H9 (cell line): ENCODE results near the gene SYK. TPM values are rescaled to one million over a fixed set of nuclear protein-coding genes. Genes with fewer than 3 reads are reported as not detected.

ENCODE experiments used
- DNase-seq: peaks from one replicate; pipeline ENCODE4 v3.0.0-alpha.2; 2017
- H2AFZ ChIP-seq: one replicate; pipeline ENCODE4 v1.6.1; 2013; ENCODE audit warnings: mild to moderate bottlenecking, low read length, control low read depth, moderate library complexity
- H2AK5ac ChIP-seq: 2 replicates; pipeline ENCODE4 v1.6.1; 2013; ENCODE audit warnings: low read length, control low read depth, mixed read lengths; ENCODE audit not compliant: insufficient read length
- H2BK120ac ChIP-seq: one replicate; pipeline ENCODE4 v1.6.1; 2013; ENCODE audit warnings: low read depth, mild to moderate bottlenecking, low read length, control low read depth, inconsistent platforms; ENCODE audit not compliant: poor library complexity, severe bottlenecking
- H2BK12ac ChIP-seq: 2 replicates; pipeline ENCODE4 v1.6.1; 2013; ENCODE audit warnings: low read length, control low read depth, mixed read lengths, low read depth; ENCODE audit not compliant: insufficient read length
- H2BK15ac ChIP-seq: 2 replicates; pipeline ENCODE4 v1.6.1; 2013; ENCODE audit warnings: low read depth, low read length, control low read depth
- H2BK20ac ChIP-seq: one replicate; pipeline ENCODE4 v1.6.1; 2013; ENCODE audit warnings: low read depth, mild to moderate bottlenecking, low read length, control low read depth, inconsistent platforms; ENCODE audit not compliant: poor library complexity, severe bottlenecking
- H2BK5ac ChIP-seq: 2 replicates; pipeline ENCODE4 v1.6.1; 2013; ENCODE audit warnings: low read length, control low read depth, mixed read lengths; ENCODE audit not compliant: insufficient read length
- H3K14ac ChIP-seq: 2 replicates; pipeline ENCODE4 v1.6.1; 2013; ENCODE audit warnings: low read length, control low read depth; ENCODE audit not compliant: insufficient read depth
- H3K18ac ChIP-seq: 2 replicates; pipeline ENCODE4 v1.6.1; 2013; ENCODE audit warnings: low read depth, mild to moderate bottlenecking, mixed read lengths, low read length, control low read depth; ENCODE audit not compliant: insufficient read length
- H3K23ac ChIP-seq: 2 replicates; pipeline ENCODE4 v1.6.1; 2013; ENCODE audit warnings: low read length, control low read depth, mixed read lengths, low read depth; ENCODE audit not compliant: insufficient read length
- H3K23me2 ChIP-seq: 2 replicates; pipeline ENCODE4 v1.6.1; 2013; ENCODE audit warnings: low read depth, mild to moderate bottlenecking, mixed read lengths, low read length, control low read depth; ENCODE audit not compliant: insufficient read length, poor library complexity, severe bottlenecking
- H3K27ac ChIP-seq: 2 replicates; pipeline ENCODE4 v1.5.1; 2013; ENCODE audit warnings: low read length, control low read depth, mixed read lengths, low read depth; ENCODE audit not compliant: insufficient read length
- H3K27me3 ChIP-seq: 2 replicates; pipeline ENCODE4 v1.6.1; 2013; ENCODE audit warnings: low read length, control low read depth, inconsistent platforms; ENCODE audit not compliant: insufficient read depth
- H3K4ac ChIP-seq: 2 replicates; pipeline ENCODE4 v1.6.1; 2013; ENCODE audit warnings: low read depth, mild to moderate bottlenecking, control low read depth, inconsistent platforms, low read length, moderate library complexity
- H3K4me1 ChIP-seq: 2 replicates; pipeline ENCODE4 v1.6.1; 2013; ENCODE audit warnings: low read length, control low read depth, inconsistent platforms; ENCODE audit not compliant: insufficient read depth
- H3K4me2 ChIP-seq: 2 replicates; pipeline ENCODE4 v1.6.1; 2013; ENCODE audit warnings: low read length, control low read depth, mixed read lengths; ENCODE audit not compliant: insufficient read length, insufficient read depth
- H3K56ac ChIP-seq: 2 replicates; pipeline ENCODE4 v1.6.1; 2013; ENCODE audit warnings: low read depth, mild to moderate bottlenecking, mixed read lengths, low read length, control low read depth; ENCODE audit not compliant: insufficient read length
- H3K79me1 ChIP-seq: 2 replicates; pipeline ENCODE4 v1.6.1; 2013; ENCODE audit warnings: low read depth, mild to moderate bottlenecking, moderate library complexity, low read length, control low read depth, inconsistent platforms; ENCODE audit not compliant: insufficient read depth, poor library complexity, severe bottlenecking
- H3K79me2 ChIP-seq: 2 replicates; pipeline ENCODE4 v1.6.1; 2013; ENCODE audit warnings: low read length, control low read depth, inconsistent platforms; ENCODE audit not compliant: insufficient read depth
- H3K9ac ChIP-seq: 2 replicates; pipeline ENCODE4 v1.6.1; 2013; ENCODE audit warnings: low read length, control low read depth, mixed read lengths; ENCODE audit not compliant: insufficient read length; ENCODE audit errors: extremely low read depth
- H3K9me3 ChIP-seq: one replicate; pipeline ENCODE4 v1.6.1; 2013; ENCODE audit warnings: low read depth, low read length, inconsistent platforms; ENCODE audit not compliant: control insufficient read depth
- H3T11ph ChIP-seq: one replicate; pipeline ENCODE4 v1.6.1; 2013; ENCODE audit warnings: mild to moderate bottlenecking, low read length, control low read depth, inconsistent platforms
- H4K20me1 ChIP-seq: one replicate; pipeline ENCODE4 v1.6.1; 2013; ENCODE audit not compliant: control insufficient read depth, insufficient read length, insufficient read depth
- H4K5ac ChIP-seq: 2 replicates; pipeline ENCODE4 v1.6.1; 2013; ENCODE audit warnings: low read depth, mild to moderate bottlenecking, mixed read lengths, low read length, control low read depth; ENCODE audit not compliant: insufficient read length
- H4K8ac ChIP-seq: replicated peaks from 2 replicates; pipeline ENCODE4 v1.6.1; 2013; ENCODE audit warnings: low read length, control low read depth, mixed read lengths, low read depth; ENCODE audit not compliant: insufficient read length
- H4K91ac ChIP-seq: 2 replicates; pipeline ENCODE4 v1.6.1; 2013; ENCODE audit warnings: low read depth, mild to moderate bottlenecking, moderate library complexity, mixed read lengths, low read length, control low read depth; ENCODE audit not compliant: insufficient read length
- H3K27ac Mint-ChIP-seq, 3 experiments: 2 replicates in 2 of 3; 3 replicates in 1 of 3; pipeline ENCODE4 v1.8.0; 2020 to 2021; ENCODE audit warnings: mixed read lengths in 3 of 3, mild to moderate bottlenecking in 1 of 3, moderate library complexity in 1 of 3
- H3K27me3 Mint-ChIP-seq: 2 replicates; pipeline ENCODE4 v1.8.0; 2021; ENCODE audit warnings: low read depth, mild to moderate bottlenecking, moderate library complexity, mixed read lengths
- H3K36me3 Mint-ChIP-seq, 3 experiments: 2 replicates in 2 of 3; 3 replicates in 1 of 3; pipeline ENCODE4 v1.8.0; 2020 to 2021; ENCODE audit warnings: low read depth in 3 of 3, mixed read lengths in 3 of 3; ENCODE audit not compliant: insufficient read depth in 1 of 3
- H3K4me1 Mint-ChIP-seq, 2 experiments: 2 replicates each; pipeline ENCODE4 v1.8.0; 2020; ENCODE audit warnings: mixed read lengths in 2 of 2
- H3K4me3 Mint-ChIP-seq, 2 experiments: 2 replicates in 1 of 2; 3 replicates in 1 of 2; pipeline ENCODE4 v1.8.0; 2020 to 2021; ENCODE audit warnings: mild to moderate bottlenecking in 2 of 2, mixed read lengths in 2 of 2, moderate library complexity in 1 of 2
- H3K9me3 Mint-ChIP-seq, 2 experiments: 2 replicates in 1 of 2; 3 replicates in 1 of 2; pipeline ENCODE4 v1.8.0; 2020; ENCODE audit warnings: mild to moderate bottlenecking in 2 of 2, mixed read lengths in 2 of 2, moderate library complexity in 1 of 2
- WGBS: extraction: QIAGEN DNeasy Blood & Tissue Kit; methylation state at CpG from one replicate; pipeline ENCODE4 v1.1.7; 2013; ENCODE audit warnings: missing lambda C conversion rate, low lambda C conversion rate, mixed read lengths; ENCODE audit not compliant: insufficient read length; ENCODE audit errors: extremely low coverage; 5-methylcytosine and 5-hydroxymethylcytosine counted together
- total RNA-seq: library from RNA; stranded (reverse); gene quantifications from 2 replicates; pipeline ENCODE4 v1.2.1, GENCODE V29; 2021
- TF ChIP-seq, protein P1 (sequence below): fragments of 200-600 bp; sonication (generic); conservative IDR thresholded peaks from 3 replicates; pipeline ENCODE4 v1.8.0; 2021; ENCODE audit warnings: antibody characterized with exemption, mild to moderate bottlenecking

Gene SYK
- total RNA-seq, 1 experiment from 2014 or later: 7.9 TPM

DNA sequence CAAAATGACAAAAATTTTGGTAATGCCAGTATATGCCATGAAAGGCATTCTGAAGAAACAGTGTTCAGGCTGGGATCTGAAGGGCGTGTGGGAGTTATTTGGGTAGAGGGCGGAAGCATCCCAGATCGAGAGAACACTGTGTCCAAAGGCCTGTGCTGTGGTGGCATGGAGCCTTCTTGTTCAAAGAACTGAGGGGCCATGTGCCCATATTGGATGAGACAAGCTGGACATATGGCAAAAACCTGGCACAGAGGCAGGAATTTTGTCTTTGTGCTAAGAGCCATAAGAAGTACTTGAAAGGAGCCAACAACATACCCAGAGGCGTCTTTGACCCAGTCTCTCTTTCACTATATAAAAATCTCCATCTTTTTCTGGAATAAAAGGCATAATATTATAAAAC lies 128.0 kb downstream of the SYK start:
- Mint-ChIP-seq H3K36me3 (no peaks in the 10 kb centered on the region), H3K9me3 (no peaks in the 10 kb centered on the region), H3K4me1 (peaks cover 4% of the 10 kb centered on the region in 2 experiments; a peak in 1 of 4 replicates), H3K4me3 (no peak overlapping the region), H3K27me3 (no peaks in the 10 kb centered on the region; the same call in none of the 2 replicates), H3K27ac (no peak overlapping the region)
- no peaks in the 10 kb centered on the region for H3K79me2 ChIP-seq
- H3K9me3 ChIP-seq: no peaks in the 10 kb centered on the region
- DNase-seq: no peak
- H3K14ac ChIP-seq: no peak overlapping the region
- H2BK12ac ChIP-seq: no peak overlapping the region
- H3K18ac ChIP-seq: no peak overlapping the region
- no peak overlapping the region for H3K9ac ChIP-seq
- no peak overlapping the region for H2AFZ ChIP-seq
- no peak overlapping the region for H2BK5ac ChIP-seq
- no peak overlapping the region for H3K27ac ChIP-seq
- no peak overlapping the region for H2AK5ac ChIP-seq
- no peak overlapping the region for H3K23ac ChIP-seq
- no peaks in the 10 kb centered on the region for H3K79me1 ChIP-seq
- no peak overlapping the region for H4K8ac ChIP-seq
- H2BK20ac ChIP-seq: no peak overlapping the region
- no peak overlapping the region for H4K5ac ChIP-seq
- no peak overlapping the region for H3T11ph ChIP-seq
- H3K4ac ChIP-seq: no peak overlapping the region
- H3K23me2 ChIP-seq: no peaks in the 10 kb centered on the region
- no CpG with 5 or more reads among the region's 4 CpGs for WGBS
- TF ChIP-seq, protein P1, sequence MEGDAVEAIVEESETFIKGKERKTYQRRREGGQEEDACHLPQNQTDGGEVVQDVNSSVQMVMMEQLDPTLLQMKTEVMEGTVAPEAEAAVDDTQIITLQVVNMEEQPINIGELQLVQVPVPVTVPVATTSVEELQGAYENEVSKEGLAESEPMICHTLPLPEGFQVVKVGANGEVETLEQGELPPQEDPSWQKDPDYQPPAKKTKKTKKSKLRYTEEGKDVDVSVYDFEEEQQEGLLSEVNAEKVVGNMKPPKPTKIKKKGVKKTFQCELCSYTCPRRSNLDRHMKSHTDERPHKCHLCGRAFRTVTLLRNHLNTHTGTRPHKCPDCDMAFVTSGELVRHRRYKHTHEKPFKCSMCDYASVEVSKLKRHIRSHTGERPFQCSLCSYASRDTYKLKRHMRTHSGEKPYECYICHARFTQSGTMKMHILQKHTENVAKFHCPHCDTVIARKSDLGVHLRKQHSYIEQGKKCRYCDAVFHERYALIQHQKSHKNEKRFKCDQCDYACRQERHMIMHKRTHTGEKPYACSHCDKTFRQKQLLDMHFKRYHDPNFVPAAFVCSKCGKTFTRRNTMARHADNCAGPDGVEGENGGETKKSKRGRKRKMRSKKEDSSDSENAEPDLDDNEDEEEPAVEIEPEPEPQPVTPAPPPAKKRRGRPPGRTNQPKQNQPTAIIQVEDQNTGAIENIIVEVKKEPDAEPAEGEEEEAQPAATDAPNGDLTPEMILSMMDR: no peak
- H3K4me1 ChIP-seq: no peaks in the 10 kb centered on the region
- H3K4me2 ChIP-seq: no peak overlapping the region
- H4K91ac ChIP-seq: no peak overlapping the region
- H4K20me1 ChIP-seq: no peaks in the 10 kb centered on the region
- H3K27me3 ChIP-seq: no peaks in the 10 kb centered on the region
- no peak overlapping the region for H2BK15ac ChIP-seq
- H3K56ac ChIP-seq: no peak overlapping the region
- H2BK120ac ChIP-seq: no peak overlapping the region
